Kidney capillary endothelial cell (primary cell): Measurements from ENCODE around the gene FOXL1.

Experiments used
- DNase-seq: peaks from one replicate; pipeline ENCODE4 v3.0.0-alpha.2; 2018; ENCODE audit warnings: low spot score

The FOXL1 gene

DNA sequence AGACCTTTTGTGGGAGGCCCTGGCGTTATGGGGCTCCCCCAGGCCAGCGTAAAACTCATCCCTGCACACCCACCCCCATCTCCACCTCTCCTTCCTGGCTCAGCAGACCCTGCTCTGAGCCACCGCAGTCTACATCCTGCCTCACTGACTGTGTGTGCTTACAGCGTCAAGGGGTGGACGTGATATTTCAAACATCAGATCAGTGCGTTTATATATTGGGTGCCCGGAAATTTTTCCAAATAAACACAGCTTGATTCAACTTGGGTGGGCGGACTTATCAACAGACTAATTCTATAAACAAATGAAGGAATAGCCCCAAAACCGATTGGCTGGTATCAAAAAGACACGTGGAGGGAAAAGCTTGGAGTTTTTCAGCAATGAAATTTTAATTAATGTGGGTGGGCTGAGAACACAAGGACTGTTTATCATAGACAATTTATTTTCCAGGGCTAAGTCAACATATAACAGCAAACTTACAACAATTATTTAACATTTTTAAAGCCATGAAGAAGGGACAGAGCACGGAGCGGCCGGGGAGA, at the start of gene FOXL1:
Gene FOXL1 (plus strand): TSS at position 489 of the 539 bp plus-strand sequence. CDS start 175 bp downstream, outside the sequence.
- no peak for DNase-seq

DNA sequence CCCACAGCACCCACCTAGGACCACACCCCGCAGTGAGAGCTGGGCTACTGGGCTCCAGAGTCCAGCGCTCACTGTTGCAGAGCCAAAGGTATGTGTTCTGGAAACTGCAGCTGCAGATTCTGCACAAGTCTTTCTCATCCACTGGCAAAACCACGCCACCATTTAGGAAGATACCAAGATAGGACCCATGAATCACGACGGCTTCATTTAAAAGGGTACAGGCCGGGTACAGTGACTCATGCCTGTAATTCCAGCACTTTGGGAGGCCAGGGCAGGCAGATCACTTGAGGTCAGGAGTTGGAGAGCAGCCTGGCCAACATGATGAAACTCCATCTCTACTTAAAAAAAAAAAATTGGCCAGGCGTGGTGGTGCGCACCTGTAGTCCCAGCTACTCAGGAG, 49.2 kb upstream of the FOXL1 start:
- DNase-seq: no peak

DNA sequence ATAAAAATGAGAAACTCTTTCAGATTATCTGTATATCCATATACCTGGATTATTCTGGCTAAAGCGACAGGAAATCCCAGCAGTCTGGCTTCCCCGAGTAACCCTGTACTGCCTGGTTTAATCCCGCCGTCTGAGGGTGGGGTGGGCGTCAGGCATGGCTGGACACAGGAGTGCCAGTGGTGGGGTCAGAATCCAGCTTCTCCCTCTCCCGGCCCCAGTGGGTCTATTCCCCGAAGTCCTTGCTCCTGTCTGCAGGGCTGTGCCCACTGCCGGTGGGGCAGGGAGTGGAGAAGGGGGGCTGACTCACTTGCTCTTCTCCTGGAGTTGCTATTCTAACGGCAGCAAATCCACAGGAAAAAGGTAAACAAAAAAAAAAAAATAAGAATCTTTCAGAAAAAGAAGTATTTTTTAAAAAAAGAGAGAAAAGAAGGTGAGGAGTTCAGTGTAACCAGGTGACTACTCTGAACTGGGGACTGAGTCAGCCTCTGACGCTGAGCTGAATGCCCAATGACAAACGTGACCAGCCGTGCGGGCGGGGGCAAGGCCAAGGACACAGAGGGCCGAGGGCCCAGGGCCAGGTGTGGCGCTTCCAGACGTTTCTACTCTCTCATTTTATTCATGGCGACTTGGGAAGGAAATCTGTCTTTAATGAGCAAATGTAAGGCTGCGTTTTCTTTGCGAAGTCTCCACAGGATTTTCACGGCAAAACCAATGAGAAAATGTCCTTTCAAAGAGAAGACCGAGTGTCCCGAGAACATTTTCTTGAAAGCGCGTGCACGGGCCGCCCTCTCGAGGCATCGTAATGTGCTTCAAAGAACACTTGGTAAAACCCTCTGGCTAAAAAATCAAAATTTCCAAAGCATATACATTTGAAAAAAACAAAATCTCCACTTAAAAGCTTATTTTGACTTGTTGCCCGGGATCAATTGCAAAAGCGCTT, 47.8 kb upstream of the FOXL1 start:
- DNase-seq: no peak

DNA sequence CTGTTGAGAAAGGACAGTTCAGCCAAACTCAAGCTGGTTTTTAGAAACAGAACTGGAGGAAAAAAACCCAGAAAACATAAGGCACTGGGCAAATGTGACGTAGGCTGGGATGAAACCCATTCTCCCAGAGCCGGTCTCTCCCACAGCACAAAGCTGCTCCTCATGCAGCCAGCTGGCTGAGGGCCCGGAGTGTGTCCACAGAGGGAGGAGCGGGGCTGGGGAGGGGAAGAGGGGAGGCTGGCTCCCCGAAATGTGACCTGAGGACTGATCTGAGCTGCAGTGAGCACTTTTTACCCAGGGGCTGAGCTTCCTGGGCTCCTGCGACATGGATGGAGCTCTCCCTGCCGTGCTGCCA, 47.2 kb upstream of the FOXL1 start:
- no peak for DNase-seq

DNA sequence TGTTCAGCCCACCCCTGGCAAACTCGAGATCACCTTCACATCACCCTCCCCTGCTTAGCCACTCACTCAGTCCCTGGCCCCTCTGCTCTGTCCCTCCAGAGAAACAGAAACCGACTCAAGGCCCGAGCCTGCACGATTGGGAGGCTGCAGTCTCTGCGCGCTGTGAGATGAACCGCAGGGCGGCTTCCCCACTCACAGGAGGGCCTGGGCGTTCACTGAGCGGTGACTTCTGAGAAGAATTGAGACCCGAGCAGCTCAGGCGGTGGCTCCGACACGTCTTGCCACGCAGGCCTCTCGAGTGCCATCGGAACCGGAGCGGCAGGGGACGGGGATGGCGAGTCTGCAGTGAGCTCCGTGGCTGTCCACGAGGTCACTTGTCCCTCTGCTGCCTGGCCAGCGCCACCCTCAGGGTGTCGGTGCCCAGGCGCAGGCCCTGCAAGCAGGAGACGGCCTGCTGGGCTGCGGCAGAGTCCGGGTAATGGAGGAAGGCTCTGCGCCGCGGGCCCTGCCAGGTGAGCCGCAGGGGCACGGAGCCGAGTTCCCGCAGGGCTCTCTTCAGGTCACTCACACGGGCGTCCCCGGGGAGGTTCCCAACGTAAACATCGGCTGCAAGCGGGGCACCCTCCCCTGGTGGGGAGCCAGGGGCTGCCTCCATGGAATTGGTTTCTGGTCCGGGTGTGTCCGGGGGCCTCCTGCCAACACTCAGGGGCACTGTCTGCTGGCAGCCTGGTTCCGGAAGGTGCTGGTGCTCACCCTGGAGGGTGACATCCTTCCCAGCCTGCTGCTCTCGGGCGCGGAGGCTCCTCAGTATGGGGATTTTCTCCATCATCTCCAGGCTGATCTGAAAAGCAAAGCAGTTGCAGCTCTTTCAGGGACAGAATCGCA, 46.5 kb upstream of the FOXL1 start:
- DNase-seq: no peak

DNA sequence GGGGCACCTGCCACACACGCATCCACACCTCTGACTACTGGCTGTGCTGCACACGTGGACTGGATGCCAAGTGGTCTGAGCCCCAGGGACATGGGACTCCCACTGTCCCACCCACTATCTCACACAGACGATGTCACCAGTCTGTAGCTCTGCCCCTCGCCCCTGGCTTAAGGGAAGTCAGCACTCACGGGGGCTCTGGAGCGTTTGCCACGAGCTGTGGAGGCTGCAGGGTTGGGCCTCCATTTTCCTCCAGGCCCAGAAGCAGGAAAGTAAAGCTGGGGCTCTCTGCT, 45.9 kb upstream of the FOXL1 start:
- no peak for DNase-seq

DNA sequence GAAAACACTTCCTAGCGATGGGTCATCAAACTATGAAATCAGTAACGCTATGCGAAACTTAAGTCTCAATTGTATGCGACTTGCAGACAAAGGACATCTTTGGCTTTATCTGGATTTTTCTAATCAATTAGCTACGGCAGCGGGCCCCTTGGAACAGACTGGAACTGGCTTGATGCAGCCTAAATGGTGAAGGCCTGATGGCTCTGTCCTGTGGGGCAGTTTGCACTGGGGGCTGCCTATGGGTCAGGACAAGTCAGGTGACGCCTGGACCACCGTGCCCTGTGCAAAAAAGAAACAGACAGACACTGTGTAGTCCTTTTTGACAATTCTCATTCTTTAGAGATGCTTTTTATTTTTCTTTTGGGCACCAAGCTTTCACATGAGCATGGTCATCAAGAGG, 45.3 kb upstream of the FOXL1 start:
- DNase-seq: no peak

DNA sequence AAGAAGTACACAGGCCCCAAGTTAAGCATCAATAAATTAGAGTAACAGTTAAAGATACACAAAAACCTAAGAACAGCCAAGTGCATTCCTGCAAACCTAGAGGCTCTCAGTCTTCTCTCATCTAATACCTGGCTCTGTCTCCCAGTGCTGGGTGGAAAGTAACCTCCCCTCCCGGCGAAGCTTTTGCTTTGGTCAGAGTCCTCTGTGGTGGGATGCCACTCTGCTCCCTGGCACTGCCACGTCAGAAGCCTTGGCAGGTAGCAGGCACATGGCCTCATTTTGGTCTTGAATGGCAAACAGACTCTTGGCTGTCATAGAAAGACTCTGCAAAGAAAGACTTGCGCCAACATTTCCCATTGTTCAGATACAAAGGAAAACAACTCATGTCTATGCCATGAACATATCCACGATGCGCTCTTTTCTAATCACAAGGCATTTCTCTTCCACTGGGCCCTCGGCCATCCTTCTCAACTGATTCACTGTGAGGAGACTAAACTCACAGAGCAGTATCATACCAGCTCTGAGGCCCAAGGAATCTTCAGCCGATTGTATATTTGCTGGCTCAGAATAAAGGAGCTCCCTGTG, 44.5 kb upstream of the FOXL1 start:
- no peak for DNase-seq

DNA sequence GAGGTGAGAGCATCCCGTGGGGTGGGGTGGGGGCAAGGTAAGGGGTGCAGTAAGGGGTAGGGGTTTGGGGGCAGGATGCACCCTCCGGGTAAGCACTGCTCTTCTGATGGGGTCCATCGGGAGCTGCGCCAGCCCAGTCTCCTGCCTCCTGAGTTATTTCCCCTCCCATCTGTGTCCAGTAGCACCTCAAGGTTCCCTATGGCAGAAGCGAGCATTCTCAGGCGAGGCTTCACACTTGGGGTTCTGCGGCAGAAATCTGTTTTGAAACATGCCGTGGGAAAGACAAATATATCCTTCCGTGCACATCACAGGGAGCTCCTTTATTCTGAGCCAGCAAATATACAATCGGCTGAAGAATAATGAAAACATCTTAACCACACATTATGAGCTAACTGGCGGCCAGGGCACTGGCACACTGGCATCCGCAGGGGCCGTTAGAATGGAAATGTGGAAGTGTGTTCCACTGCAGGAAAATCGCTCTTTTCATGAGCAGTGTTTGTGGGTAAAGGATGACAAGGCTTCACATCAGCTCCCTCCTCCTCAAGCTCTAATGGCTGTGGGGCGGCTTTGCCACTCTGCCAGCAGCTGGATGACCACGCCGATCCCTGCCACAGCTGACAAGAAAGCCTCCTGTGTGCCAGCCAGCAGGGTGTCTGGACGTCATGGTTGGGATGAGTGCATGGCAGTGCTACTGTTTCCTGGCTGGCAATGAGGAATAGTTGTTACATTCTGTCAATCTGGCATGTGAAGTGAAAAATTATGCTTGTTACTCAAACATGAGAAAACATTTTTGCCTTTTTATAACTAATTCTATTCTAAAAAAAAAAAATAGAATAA, 43.4 kb upstream of the FOXL1 start:
- DNase-seq: no peak

DNA sequence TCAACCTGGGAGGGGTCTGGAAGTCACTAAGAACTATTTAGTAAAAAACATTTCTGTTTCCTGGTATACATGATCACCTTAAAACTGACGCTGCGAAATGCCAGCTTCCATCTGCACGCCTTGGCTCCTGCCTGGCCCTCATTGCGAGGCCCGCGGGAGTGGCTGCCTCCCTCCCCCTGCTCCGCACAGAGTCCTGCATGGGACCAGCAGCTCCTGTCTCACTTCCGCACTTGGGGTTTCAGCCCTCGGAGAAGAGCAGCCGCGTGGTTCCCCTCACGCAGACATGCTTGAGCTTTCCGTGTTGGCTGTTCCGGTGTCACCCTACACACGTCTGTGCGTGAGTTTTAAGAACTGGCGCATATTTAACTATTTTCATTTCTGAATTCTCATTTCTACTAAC, 41.7 kb upstream of the FOXL1 start:
- no peak for DNase-seq

DNA sequence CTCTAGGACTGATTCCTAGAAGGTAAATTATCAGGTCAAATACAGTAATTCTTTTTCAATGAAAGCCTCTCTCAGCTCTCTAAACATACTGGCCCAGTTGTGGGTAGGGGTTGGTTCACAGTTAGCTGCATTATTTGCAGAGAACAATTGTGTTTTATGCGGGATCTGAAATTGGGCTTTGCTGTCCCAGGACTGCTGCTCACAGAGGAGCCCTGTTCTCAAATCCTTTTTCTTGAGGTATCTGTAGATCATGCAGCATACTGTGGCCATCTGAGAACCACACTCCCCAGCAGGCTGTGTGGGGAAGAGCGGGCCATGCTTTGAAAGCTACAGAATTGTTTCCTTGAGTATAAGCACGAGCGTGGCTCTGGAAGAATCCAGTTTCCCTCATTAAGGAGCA, 40.9 kb upstream of the FOXL1 start:
- DNase-seq: no peak

DNA sequence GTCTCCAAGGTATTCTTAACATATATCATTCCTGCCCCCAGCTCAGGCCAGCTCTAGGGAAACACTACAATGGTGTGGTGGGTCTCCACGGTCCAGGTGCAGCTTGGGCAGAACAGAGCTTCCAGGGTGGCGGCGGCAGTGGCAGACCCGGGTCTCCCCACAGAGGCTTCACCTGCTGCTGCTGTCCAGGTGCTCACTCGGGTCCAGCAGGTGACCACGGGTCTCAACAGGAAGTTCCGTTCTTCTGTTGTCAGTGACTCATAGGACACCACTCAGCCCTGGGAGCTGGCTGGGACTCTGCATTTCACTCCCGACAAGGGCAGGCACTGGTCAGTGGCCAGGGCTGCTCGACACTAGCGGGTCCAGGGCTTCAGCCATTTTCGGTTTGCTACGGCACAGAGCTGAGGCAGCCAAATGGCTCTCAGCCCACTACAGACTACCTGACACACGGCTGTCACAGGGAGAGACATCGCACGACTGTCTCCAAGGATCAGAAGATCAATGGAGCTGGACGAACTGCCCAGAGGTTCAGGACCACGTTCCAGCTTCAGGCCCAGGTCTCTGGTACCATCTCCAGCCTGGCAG, 40.1 kb upstream of the FOXL1 start:
- DNase-seq: no peak

DNA sequence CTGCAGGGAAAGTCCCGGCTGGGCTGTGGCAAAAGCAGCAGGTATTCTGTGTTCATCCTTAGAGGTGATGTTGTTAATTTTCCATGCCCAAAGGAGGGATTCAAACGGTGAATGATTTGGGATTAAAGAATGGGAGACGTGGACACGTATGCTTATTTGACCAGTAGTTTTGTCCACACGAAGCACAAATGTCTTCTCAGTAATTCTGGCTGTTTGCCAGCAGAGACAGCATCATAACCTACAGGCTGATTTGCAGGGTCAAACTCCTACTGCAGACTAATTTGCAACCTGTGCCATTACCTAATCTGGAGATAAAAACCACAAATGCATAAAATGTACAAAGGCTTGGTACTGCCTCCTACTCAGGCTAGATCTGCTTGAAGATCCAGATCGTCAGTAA, 37.5 kb upstream of the FOXL1 start:
- DNase-seq: no peak

DNA sequence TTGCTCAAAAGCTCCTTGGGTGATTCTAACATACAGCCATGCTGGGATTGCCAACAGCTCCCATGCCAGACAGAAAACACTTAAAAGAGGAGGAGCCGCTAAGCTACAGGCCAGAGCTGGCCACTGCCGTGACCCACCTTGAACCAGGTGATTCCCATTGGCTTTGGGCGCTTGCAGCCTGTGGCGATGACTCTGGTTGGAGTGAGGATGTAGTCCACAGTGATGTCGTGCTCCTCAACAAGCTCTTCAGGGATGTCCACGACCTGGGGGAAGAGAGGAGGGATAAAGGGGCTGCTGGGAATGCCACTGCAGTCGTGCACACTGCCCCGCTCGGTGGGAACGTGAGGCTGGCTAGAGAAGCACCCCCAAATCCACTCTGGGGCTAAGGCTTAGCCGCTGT, 36.8 kb upstream of the FOXL1 start:
- DNase-seq: no peak

DNA sequence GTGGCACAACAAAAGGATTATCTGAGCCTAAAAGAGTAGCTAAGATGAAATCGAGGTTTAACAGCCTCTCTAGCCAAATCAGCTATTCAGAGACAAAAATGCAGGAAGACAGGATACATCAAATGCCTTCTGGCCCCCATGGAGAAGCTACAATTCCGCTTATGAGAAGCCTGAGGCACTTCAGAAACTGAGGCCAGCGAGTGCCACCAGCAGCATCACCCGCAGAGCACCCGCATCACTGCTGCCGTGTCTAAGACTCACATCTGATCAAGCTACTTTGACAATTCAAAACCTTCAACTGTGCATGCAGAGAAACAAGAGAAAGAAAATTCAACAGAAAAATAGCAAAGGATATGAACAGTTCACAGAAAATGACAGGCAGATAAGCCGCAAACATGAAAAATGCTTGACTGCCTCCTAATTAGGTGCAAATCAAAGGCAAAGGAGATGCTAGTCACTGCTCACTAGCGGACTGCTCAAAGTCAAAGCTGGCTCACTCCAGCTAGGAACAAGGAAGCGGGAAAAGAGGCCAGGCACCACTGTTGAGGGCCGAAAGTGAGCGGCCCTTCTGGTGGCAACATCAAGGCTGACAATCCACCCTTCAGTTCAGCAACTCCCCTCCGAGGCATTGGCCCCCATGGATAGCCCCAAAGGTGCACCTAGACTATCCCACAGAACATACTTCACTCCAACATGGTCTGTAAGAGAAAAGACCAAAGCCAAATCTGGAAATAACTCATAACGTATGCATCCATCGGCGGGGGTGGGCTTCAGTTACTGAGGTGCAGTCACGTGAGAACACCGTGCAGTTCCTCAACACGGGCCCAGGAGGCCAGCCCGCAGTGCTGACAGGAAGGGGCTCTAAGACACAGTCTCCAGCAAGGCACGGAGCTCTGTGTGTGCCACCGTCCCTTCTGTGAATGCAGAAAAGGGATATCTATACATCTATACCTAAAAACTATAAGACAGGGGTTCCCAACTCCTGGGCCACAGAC, 35.3 kb upstream of the FOXL1 start:
- no peak for DNase-seq

DNA sequence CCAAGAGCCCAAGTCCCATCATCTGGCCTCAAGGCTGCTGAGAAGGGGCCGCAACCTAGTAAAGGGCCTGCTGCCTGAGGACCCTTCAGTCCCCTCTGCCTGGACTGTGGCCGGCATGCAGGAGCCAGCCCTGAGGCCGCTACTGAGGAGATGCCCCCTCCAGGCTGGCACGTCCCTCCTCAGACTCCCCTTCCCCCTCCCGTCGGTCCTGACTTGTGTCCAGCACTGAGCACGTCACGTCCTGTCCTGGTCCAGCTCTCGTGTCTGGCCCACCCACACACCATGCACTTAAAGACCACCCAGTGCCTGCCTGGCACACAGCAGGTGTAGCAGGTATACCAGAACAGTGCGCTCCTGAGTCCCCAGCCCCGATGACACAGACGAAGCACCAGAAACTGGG, 32.9 kb upstream of the FOXL1 start:
- DNase-seq: no peak

DNA sequence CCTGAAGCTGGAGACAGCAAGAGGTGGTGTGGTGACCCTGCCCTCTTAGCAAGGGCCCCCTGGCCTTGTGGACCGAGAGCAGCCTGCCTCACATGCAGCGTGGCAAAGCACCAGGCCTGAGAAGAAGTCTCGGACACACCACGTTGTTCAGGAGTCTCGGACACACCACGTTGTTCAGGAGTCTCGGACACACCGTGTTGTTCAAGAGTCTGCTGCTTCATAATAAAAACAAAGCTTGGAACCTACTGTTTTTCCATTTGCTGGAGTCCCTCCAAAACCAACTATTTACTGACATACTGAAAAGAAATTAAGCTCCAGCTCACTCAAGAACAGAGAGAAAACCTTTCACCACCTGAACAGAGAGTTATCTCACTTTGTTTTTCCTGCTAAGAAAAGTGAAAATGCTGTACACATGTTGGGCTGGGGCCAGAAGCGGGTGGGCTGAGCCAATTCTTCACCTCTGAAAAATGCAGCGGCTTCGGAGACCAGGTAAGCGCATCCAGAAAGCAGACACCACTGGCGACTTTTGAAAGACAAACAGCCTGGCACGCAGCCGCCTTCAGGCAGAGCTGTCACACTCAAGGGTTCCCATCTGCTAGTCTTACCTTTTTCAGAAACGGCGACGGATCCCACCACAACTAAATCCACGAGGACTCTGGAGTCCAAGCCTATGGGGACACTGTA, 32.3 kb upstream of the FOXL1 start:
- no peak for DNase-seq

DNA sequence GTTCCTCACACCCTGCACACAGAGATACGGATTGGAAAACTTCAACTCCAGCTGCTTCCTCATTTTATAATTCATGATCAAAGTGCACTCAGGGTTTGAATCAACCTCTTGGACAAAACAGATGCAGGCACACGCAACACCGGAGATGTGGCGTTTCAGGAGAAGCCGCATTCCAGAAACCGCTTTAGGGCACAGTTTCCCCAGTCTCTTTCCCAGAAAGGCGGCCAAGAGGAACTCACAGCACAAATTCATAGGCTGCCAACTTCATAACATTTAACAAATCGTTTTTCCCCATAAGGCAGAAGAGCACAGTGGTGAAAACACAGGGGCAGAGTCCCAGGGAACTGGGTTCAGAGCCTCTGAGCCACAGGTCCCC, 31.7 kb upstream of the FOXL1 start:
- no peak for DNase-seq

DNA sequence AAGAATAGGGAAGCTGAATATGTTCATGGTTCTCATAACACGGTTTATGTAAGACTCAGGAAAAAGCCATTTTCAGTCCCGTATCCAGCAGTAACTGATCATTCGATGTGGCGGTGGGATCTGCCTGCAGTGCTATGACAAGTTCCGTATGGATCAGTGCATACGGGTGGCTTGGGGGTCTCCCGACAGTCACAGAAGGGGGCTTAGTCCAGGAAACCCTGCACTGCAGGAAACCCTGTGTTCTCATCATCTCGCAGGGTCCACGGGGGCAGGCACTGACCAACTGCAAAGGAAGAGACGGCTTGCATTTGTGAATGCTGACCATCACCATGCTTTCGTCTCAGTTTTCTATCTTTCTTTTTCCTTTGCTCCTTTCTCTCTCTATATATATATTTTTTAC, 31.1 kb upstream of the FOXL1 start:
- DNase-seq: no peak
